AG09319 (cell line): ENCODE measurements around the gene ZC3H11A.
A peak's percentile ranks its signal among the peaks of the same experiment; 100 is the strongest.
"Not testable (repeated sequence)": the region's sequence is repeated elsewhere in the genome, so short reads cannot be mapped to it uniquely, and the experiment has no call there.

Experiments
- DNase-seq: peaks from one replicate; pipeline ENCODE4 v3.0.0-alpha.2; 2010; ENCODE audit warnings: low read depth; ENCODE audit errors: extremely low read depth
- CTCF ChIP-seq: IDR thresholded peaks from 2 replicates; pipeline ENCODE4 v1.5.1; 2011; ENCODE audit warnings: low read depth, mild to moderate bottlenecking, inconsistent platforms, low read length, moderate library complexity

The ZC3H11A gene

GRCh38 chr1:203795441-203796235, at the start of gene ZC3H11A, which contains the start of gene ZBED6:
Gene ZC3H11A, plus strand, starts transcription at chr1:203795623. Its CDS starts 21,448 bp downstream, at chr1:203817071.
Gene ZBED6, plus strand, starts transcription at chr1:203795623. Its CDS starts 1,900 bp downstream, at chr1:203797523.
- no peak for TF ChIP-seq CTCF
- DNase-seq: peak; percentile 97

- DNase-seq: no peak
- no peak for TF ChIP-seq CTCF
These were observed 49.1 kb upstream of the ZC3H11A start for GRCh38 chr1:203746281-203746680.

- TF ChIP-seq CTCF: no peak
- no peak for DNase-seq
These were observed 44.4 kb upstream of the ZC3H11A start for GRCh38 chr1:203751051-203751450.

GRCh38 chr1:203751618-203752361, 43.6 kb upstream of the ZC3H11A start:
- DNase-seq: not testable (repeated sequence)

- no peak for TF ChIP-seq CTCF
- DNase-seq: no peak
These were observed 41.0 kb upstream of the ZC3H11A start for GRCh38 chr1:203754455-203754864.

GRCh38 chr1:203756036-203756435, 39.4 kb upstream of the ZC3H11A start:
- TF ChIP-seq CTCF: no peak
- DNase-seq: no peak

- not testable (repeated sequence) for DNase-seq
These were observed 36.7 kb upstream of the ZC3H11A start for GRCh38 chr1:203758749-203759148.

GRCh38 chr1:203760506-203760905, 34.9 kb upstream of the ZC3H11A start:
- DNase-seq: no peak
- no peak for TF ChIP-seq CTCF

- DNase-seq: not testable (repeated sequence)
These were observed 33.5 kb upstream of the ZC3H11A start for GRCh38 chr1:203761958-203762357.
